GM12865 (cell line): ENCODE measurements around the gene FOXC2.

Experiments used
- DNase-seq: peaks from one replicate; pipeline ENCODE4 v3.0.0; 2010; ENCODE audit warnings: low read depth
- H3K4me3 ChIP-seq: 2 replicates; pipeline ENCODE4 v1.5.1; 2011; ENCODE audit warnings: mild to moderate bottlenecking, low read depth, low read length, control low read depth
- TF ChIP-seq, protein P1 (sequence below): IDR thresholded peaks from 2 replicates; pipeline ENCODE4 v1.5.1; 2011; ENCODE audit warnings: low read length, control low read depth, low read depth, inconsistent platforms; ENCODE audit not compliant: insufficient read depth; ENCODE audit errors: missing control alignments

The FOXC2 gene

DNA sequence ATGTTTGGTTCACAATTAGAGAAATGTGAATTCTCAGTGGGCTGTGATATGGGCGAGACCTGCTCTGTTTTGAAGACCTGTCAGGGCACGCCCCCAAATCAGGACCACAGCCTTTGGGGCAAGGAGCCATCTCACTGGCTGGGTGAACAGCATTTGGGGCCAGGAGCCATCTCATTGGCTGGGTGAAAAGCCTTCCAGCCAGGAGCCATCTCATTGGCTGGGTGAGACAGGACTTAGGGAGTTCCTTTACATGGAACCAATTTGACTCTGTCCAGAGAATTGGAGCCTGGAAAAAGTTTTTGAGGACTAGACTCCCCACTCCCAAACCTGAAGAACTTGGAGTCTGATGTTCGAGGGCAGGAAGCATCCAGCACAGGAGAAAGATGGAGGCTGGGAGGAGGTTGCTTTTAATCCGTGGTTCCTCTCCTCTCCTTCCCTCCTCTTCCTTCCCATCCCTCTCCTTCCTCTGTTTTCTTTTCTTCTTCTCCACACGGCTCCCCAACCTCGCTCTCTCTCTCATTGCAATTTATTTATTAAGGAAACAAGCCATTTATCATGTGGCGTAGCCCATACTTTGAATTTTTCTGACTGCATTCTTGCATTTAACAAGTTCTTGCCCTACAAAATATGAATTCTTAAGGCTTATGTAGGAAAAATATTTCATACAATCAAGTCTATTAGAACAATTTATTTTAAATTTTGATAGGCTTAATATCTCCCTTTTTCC, 31.4 kb downstream of the FOXC2 start:
- DNase-seq: peak; percentile 7
- TF ChIP-seq, protein P1, sequence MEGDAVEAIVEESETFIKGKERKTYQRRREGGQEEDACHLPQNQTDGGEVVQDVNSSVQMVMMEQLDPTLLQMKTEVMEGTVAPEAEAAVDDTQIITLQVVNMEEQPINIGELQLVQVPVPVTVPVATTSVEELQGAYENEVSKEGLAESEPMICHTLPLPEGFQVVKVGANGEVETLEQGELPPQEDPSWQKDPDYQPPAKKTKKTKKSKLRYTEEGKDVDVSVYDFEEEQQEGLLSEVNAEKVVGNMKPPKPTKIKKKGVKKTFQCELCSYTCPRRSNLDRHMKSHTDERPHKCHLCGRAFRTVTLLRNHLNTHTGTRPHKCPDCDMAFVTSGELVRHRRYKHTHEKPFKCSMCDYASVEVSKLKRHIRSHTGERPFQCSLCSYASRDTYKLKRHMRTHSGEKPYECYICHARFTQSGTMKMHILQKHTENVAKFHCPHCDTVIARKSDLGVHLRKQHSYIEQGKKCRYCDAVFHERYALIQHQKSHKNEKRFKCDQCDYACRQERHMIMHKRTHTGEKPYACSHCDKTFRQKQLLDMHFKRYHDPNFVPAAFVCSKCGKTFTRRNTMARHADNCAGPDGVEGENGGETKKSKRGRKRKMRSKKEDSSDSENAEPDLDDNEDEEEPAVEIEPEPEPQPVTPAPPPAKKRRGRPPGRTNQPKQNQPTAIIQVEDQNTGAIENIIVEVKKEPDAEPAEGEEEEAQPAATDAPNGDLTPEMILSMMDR: no peak
- no peak overlapping the region for H3K4me3 ChIP-seq

DNA sequence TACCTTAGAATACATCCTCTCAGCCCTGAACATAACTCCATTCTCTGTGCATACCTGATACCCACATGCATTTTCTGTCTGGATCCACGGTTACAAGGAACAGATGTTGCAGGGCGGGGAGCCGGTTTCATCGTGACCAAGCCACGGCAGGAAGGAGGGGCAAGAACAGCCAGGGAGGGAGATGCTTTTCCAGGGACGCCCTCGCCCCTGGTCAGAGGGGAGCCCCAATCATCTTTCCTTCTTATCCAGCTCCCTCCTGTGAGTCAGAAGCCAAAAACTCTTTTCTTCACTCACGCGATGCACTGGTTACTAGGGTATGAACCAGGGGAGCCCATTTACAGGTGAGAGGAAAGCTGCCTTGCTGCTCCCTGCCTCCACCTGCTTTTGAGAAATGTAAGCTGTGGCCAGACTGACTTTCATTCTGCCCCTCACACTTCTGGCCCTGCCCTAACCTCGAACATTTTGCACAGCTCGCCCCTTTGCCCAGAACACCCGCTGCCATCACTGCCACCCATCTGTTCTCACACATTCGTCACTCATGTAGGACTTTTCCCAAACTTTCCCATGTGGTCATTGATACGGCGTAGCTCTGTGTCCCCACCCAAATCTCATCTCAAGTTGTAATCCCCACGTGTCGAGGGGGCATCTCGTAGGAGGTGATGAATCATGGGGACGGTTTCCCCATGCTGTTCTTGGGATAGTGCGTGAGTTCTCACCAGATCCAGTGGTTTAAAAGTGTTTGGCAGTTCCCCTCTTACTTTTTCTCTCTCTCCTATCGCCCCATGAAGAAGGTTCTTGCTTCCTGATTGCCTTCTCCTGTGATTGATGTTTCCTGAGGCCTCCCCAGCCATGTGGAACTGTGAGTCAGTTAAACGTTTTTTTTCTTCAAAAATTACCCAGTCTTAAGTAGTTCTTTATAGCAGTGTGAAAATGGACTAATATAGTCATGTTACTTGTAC, 32.3 kb downstream of the FOXC2 start:
- H3K4me3 ChIP-seq: no peak overlapping the region
- DNase-seq: no peak
- TF ChIP-seq, protein P1: no peak

DNA sequence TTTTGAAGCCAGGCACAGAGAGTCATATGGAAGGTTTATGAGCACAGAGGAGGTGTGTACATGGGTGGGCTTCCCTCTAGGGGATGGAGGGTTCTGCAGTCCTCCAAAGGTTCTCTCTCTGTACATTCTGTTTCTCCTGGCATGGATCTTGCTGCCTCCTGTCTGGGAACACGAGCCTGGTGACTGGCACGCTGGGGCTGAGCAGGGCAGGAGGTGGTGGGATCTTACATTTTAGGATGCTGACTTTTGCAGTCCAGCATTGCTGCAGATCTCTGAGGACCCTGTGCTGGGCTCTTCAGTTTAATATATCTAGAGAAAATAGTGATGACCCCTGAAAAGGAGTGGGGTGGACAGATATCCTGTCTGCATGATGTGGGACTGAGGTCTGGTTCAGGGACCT, 34.7 kb downstream of the FOXC2 start:
- TF ChIP-seq, protein P1: no peak
- no peak for DNase-seq

DNA sequence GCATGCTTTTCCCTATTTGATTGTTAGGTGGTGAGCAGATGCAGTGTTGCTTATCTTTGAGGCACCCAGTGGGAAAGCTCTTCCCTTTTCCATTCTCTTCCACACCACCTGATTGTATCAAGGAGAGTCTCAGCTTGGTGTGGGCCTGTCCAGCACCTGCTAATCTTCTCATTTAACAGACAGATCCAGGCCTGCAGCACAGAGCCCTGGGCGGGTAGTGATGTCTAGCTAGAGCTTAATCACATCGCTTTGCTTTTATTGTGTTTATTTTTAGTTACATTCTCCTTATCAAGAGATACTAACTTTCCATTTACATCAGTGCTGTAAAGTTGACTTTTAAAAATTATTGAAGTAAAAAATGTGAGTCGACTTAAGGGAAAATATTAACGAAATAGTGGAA, 35.9 kb downstream of the FOXC2 start:
- H3K4me3 ChIP-seq: no peak overlapping the region
- TF ChIP-seq, protein P1: no peak
- DNase-seq: no peak

More for the DNA sequence above, 34.7 kb downstream of the FOXC2 start:
- H3K4me3 ChIP-seq: no peak overlapping the region

DNA sequence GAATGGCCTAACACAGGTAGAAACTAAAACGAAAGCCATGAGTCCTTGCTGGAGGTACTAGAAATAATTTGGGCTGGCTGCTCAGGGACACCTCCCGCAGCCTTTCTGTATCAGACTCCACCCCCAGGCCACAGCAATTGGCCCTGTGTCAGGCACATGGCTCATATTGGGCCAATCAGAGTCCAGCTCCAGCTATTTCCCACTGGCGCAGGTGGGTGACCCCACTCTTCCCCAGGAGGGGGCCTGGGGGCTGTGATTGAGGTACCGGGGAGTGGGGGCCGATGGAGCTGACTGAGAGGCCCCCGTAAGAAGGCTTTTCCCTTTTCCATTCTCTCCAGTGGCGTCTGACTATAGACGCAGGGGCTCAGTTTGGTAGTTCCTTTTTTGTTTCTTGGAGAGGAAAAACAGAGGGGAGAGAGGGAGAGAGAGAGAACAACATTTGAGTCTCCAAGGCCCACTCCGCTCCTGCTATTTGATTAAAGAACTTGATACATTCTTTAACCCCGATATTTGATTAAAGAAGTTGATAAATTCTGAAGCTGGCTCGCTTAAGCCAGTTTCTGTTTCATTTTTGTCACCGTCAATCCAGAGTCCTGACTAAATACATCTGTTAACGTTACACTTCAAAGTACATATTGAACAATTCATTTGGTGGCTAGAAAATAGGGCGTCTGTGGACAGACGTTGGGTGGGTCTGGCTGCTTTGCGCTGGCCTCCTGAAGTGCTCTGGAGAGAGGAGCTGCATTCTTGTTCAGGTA, 38.0 kb downstream of the FOXC2 start:
- peak overlapping the region; percentile 59 for H3K4me3 ChIP-seq
- peak; percentile 33 for DNase-seq
- TF ChIP-seq, protein P1: no peak

DNA sequence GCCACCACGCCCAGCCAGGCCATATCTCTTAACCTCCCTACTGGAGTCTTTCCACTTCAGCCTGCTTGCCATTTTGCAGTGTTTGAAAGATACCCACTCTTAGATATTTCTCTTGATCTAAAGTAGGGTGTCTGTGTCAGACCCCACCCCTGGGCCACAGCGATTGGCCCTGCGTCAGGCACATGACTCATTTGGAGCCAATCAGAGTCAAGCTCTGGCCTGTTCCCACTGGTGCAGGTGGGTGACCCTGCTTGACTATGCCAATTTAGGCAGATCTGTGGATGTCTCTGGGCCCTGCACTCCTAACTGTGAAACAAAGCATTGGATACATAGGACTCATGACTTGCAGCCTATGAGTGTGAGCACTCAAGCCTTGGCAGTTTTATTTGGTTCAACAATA, 39.3 kb downstream of the FOXC2 start:
- H3K4me3 ChIP-seq: no peak overlapping the region
- no peak for DNase-seq
- TF ChIP-seq, protein P1: no peak
